Ovary (tissue), 9 donors: ENCODE results near the gene AMBP. TPM values are rescaled to one million over a fixed set of nuclear protein-coding genes. Genes with fewer than 3 reads are reported as not detected.
A peak's percentile ranks its signal among the peaks of the same experiment; 100 is the strongest.

Experiments used
- DNase-seq, 5 donors: peaks; one replicate each; pipeline ENCODE4 v3.0.0-alpha.2; 2019 to 2020
- H3K27ac ChIP-seq, 2 donors: fragments of 200-600 bp; one replicate each; pipeline versions ENCODE4 v1.5.1 to v1.8.0; 2019 to 2022
- H3K27me3 ChIP-seq: fragments of 200-600 bp; one replicate; pipeline ENCODE4 v1.8.0; 2022
- H3K36me3 ChIP-seq: fragments of 200-600 bp; sonication (generic); one replicate; pipeline ENCODE4 v1.5.1; 2019
- H3K4me1 ChIP-seq: one replicate; pipeline ENCODE4 v1.8.1; 2013; ENCODE audit warnings: mild to moderate bottlenecking, moderate library complexity; ENCODE audit not compliant: insufficient read depth
- H3K4me3 ChIP-seq: fragments of 200-600 bp; sonication (generic); one replicate; pipeline ENCODE4 v1.5.1; 2017
- H3K9me3 ChIP-seq, 2 donors: fragments of 200-600 bp in 1 of 2; sonication (generic) in 1 of 2; one replicate each; pipeline versions ENCODE4 v1.5.1 to v1.8.1; 2013 to 2019; ENCODE audit warnings: mild to moderate bottlenecking in 1 of 2, moderate library complexity in 1 of 2
- CTCF ChIP-seq, 3 donors: fragments of 450-650 bp in 2 of 3; fragments of 200-600 bp in 1 of 3; IDR thresholded peaks; one replicate each; pipeline versions ENCODE4 v1.5.1 to v1.8.0; 2016 to 2022; ENCODE audit warnings: antibody characterized with exemption in 3 of 3, mild to moderate bottlenecking in 1 of 3
- EP300 ChIP-seq: sonication (generic); formaldehyde crosslinking; IDR thresholded peaks from one replicate; pipeline ENCODE4 v1.6.1; 2017; ENCODE audit warnings: antibody characterized with exemption
- POLR2A ChIP-seq: fragments of 450-650 bp; IDR thresholded peaks from one replicate; pipeline ENCODE4 v1.6.1; 2017; ENCODE audit warnings: antibody characterized with exemption, mild to moderate bottlenecking, moderate library complexity
- WGBS, 3 donors: extraction: QIAGEN DNeasy Blood & Tissue Kit in 1 of 3; methylation state at CpG; one replicate each; pipeline versions ENCODE4 v1.1.5 to v1.1.7; 2013 to 2017; 5-methylcytosine and 5-hydroxymethylcytosine counted together
- intact Hi-C, 4 donors: fragments of 100-400 bp; cut with DNase I; formaldehyde crosslinking; loops; one replicate each; pipeline versions ENCODE4 v1.11.0 to v1.15.1; 2022 to 2023
- polyA plus RNA-seq, 2 donors: library from polyadenylated mRNA; stranded (reverse); fragments of 200-250 nt in 1 of 2; fragments of 350-450 nt in 1 of 2; fragmentation: Illumina TruSeq in 1 of 2; extraction: RNeasy Lipid Tissue Mini Kit (QIAGEN cat#74804) in 1 of 2; gene quantifications; one replicate each; pipeline ENCODE4 v1.2.3, GENCODE V29; 2013 to 2014
- total RNA-seq, 7 donors: library from RNA; depleted of rRNA in 2 of 7; stranded (reverse); fragments of >200 nt in 2 of 7; fragmentation: NEBNext Ultra II Directional in 3 of 7; extraction: Animal tissue kit (Norgen Biotek cat#: 25700) in 3 of 7; gene quantifications; one replicate each; pipeline versions ENCODE4 v1.1.0 to v1.2.4, GENCODE V29; 2016 to 2023
- donor health status: DM: no; HTN: no; CAD: no; lungs with moderate emphysema.
- donor health status: DM: no; HTN: no; CAD: no.
- donor health status: Bipolar disorder and iron deficiency.
- donor health status: DM: yes; HTN: yes; CAD: no.
- donor health status: DM: no; HTN: no; CAD: no.
- donor health status: DM: yes; HTN: yes; CAD: no.

The AMBP gene
- total and polyA plus RNA-seq, 9 donors = 0.15 to 3.9 (median 0.62) TPM; not detected in 3

DNA sequence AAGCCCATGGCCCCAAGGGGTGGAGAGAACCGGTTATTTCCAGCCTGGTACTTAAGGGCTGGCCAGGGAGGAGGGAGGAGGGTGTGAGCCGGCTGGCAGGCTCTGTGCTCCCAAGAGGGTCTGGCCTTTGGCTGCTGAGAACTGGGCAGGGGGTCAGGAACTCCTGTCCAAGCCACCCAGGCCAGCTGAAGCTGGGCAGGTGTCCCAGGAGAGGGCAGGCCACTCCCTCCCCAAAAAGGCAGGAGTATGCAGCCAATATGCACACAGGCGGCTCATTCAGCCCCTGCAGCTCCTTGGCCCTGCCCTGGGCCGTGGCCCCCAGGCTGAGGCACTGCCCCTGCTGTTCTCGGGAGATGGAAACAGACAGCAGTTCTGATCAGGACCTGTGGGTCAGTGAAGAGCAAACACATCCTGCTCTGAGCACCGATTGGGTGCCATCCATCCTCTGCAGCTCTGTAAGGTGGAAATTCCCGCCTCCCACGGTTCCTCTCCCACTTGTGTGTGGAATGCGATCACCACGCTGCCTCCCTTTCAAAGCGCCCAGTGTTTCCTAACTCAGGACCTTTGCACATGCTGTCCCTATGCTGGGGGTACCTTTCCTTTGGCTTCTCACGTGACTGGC is 38.1 kb upstream of the AMBP start:
- Histone ChIP-seq H3K27ac (no peak overlapping the region), H3K9me3 (no peaks in the 10 kb centered on the region), H3K27me3 (no peaks in the 10 kb centered on the region), H3K4me1 (no peaks in the 10 kb centered on the region), H3K36me3 (no peaks in the 10 kb centered on the region), H3K4me3 (no peak overlapping the region)
- WGBS, 3 donors = 72 to 75% (median 73%) methylated on average over 12 of the region's 12 CpGs
- DNase-seq = no peak
- intact Hi-C loops = no loop called here
- TF ChIP-seq CTCF (IDR thresholded peaks at IDR 0.05) (no peak), POLR2A (no peak), EP300 (no peak)

GRCh38 chr9:114115654-114116125 is 37.6 kb upstream of the AMBP start:
- no peaks in the 10 kb centered on the region for H3K9me3 ChIP-seq
- H3K4me3 ChIP-seq = no peak overlapping the region
- no peak overlapping the region for H3K27ac ChIP-seq
- no peak for DNase-seq
- no peaks in the 10 kb centered on the region for H3K36me3 ChIP-seq
- no peak for TF ChIP-seq POLR2A
- no peak for TF ChIP-seq EP300
- no peak for TF ChIP-seq CTCF (IDR thresholded peaks at IDR 0.05)
- H3K27me3 ChIP-seq = no peaks in the 10 kb centered on the region
- intact Hi-C loops = no loop called here
- 78 to 86% (median 79%) methylated on average over 9 of the region's 9 CpGs for WGBS, 3 donors
- no peaks in the 10 kb centered on the region for H3K4me1 ChIP-seq

DNA sequence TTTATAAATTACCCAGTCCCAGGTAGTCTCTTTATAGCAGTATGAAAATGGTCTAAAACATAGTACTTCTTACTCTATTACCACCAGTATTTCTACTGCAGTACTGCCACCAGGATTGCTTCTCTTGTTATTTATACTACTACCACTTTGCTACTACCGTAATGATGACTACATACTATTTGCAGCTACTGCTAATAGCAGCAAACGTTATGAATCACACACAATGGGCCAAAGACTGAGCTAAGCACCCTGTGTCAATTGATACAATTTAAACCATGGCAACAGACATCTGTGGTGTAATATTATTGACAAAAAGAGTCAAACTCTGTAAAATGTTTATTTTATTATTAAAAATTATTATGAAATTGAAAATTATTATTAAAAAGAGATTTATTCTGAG is 36.3 kb upstream of the AMBP start:
- Histone ChIP-seq H3K27ac (no peak overlapping the region), H3K4me1 (no peaks in the 10 kb centered on the region), H3K27me3 (no peaks in the 10 kb centered on the region), H3K4me3 (no peak overlapping the region), H3K9me3 (no peaks in the 10 kb centered on the region), H3K36me3 (no peaks in the 10 kb centered on the region)
- intact Hi-C loops = no loop called here
- no peak for DNase-seq
- WGBS, 3 donors = 38 to 49% (median 42%) methylated on average over 2 of the region's 2 CpGs
- TF ChIP-seq POLR2A (no peak), CTCF (IDR thresholded peaks at IDR 0.05) (no peak), EP300 (no peak)

- H3K9me3 ChIP-seq = no peaks in the 10 kb centered on the region
- H3K27ac ChIP-seq = no peak overlapping the region
These were observed 34.9 kb upstream of the AMBP start for GRCh38 chr9:114112778-114113584.

More at GRCh38 chr9:114112778-114113584, 34.9 kb upstream of the AMBP start:
- H3K36me3 ChIP-seq = no peaks in the 10 kb centered on the region
- intact Hi-C loops = no loop called here
- peak; percentile 66 to 94 (median 81) for DNase-seq
- no peak for TF ChIP-seq EP300
- no peak for TF ChIP-seq POLR2A
- no peak for TF ChIP-seq CTCF (IDR thresholded peaks at IDR 0.05)
- H3K4me3 ChIP-seq = no peak overlapping the region
- 7 to 18% (median 10%) methylated on average over 10 of the region's 10 CpGs for WGBS, 3 donors
- H3K4me1 ChIP-seq = no peaks in the 10 kb centered on the region
- H3K27me3 ChIP-seq = no peaks in the 10 kb centered on the region
